H9 (cell line): Measurements from ENCODE around the gene RPS8. TPM values are rescaled to one million over a fixed set of nuclear protein-coding genes. Genes with fewer than 3 reads are reported as not detected.

Experiments used
- DNase-seq: peaks from one replicate; pipeline ENCODE4 v3.0.0-alpha.2; 2017
- H2AFZ ChIP-seq: one replicate; pipeline ENCODE4 v1.6.1; 2013; ENCODE audit warnings: mild to moderate bottlenecking, low read length, control low read depth, moderate library complexity
- H2AK5ac ChIP-seq: 2 replicates; pipeline ENCODE4 v1.6.1; 2013; ENCODE audit warnings: low read length, control low read depth, mixed read lengths; ENCODE audit not compliant: insufficient read length
- H2BK120ac ChIP-seq: one replicate; pipeline ENCODE4 v1.6.1; 2013; ENCODE audit warnings: low read depth, mild to moderate bottlenecking, low read length, control low read depth, inconsistent platforms; ENCODE audit not compliant: poor library complexity, severe bottlenecking
- H2BK12ac ChIP-seq: 2 replicates; pipeline ENCODE4 v1.6.1; 2013; ENCODE audit warnings: low read length, control low read depth, mixed read lengths, low read depth; ENCODE audit not compliant: insufficient read length
- H2BK15ac ChIP-seq: 2 replicates; pipeline ENCODE4 v1.6.1; 2013; ENCODE audit warnings: low read depth, low read length, control low read depth
- H2BK20ac ChIP-seq: one replicate; pipeline ENCODE4 v1.6.1; 2013; ENCODE audit warnings: low read depth, mild to moderate bottlenecking, low read length, control low read depth, inconsistent platforms; ENCODE audit not compliant: poor library complexity, severe bottlenecking
- H2BK5ac ChIP-seq: 2 replicates; pipeline ENCODE4 v1.6.1; 2013; ENCODE audit warnings: low read length, control low read depth, mixed read lengths; ENCODE audit not compliant: insufficient read length
- H3K14ac ChIP-seq: 2 replicates; pipeline ENCODE4 v1.6.1; 2013; ENCODE audit warnings: low read length, control low read depth; ENCODE audit not compliant: insufficient read depth
- H3K18ac ChIP-seq: 2 replicates; pipeline ENCODE4 v1.6.1; 2013; ENCODE audit warnings: low read depth, mild to moderate bottlenecking, mixed read lengths, low read length, control low read depth; ENCODE audit not compliant: insufficient read length
- H3K23ac ChIP-seq: 2 replicates; pipeline ENCODE4 v1.6.1; 2013; ENCODE audit warnings: low read length, control low read depth, mixed read lengths, low read depth; ENCODE audit not compliant: insufficient read length
- H3K23me2 ChIP-seq: 2 replicates; pipeline ENCODE4 v1.6.1; 2013; ENCODE audit warnings: low read depth, mild to moderate bottlenecking, mixed read lengths, low read length, control low read depth; ENCODE audit not compliant: insufficient read length, poor library complexity, severe bottlenecking
- H3K27ac ChIP-seq: 2 replicates; pipeline ENCODE4 v1.5.1; 2013; ENCODE audit warnings: low read length, control low read depth, mixed read lengths, low read depth; ENCODE audit not compliant: insufficient read length
- H3K27me3 ChIP-seq: 2 replicates; pipeline ENCODE4 v1.6.1; 2013; ENCODE audit warnings: low read length, control low read depth, inconsistent platforms; ENCODE audit not compliant: insufficient read depth
- H3K4ac ChIP-seq: 2 replicates; pipeline ENCODE4 v1.6.1; 2013; ENCODE audit warnings: low read depth, mild to moderate bottlenecking, control low read depth, inconsistent platforms, low read length, moderate library complexity
- H3K4me1 ChIP-seq: 2 replicates; pipeline ENCODE4 v1.6.1; 2013; ENCODE audit warnings: low read length, control low read depth, inconsistent platforms; ENCODE audit not compliant: insufficient read depth
- H3K4me2 ChIP-seq: 2 replicates; pipeline ENCODE4 v1.6.1; 2013; ENCODE audit warnings: low read length, control low read depth, mixed read lengths; ENCODE audit not compliant: insufficient read length, insufficient read depth
- H3K56ac ChIP-seq: 2 replicates; pipeline ENCODE4 v1.6.1; 2013; ENCODE audit warnings: low read depth, mild to moderate bottlenecking, mixed read lengths, low read length, control low read depth; ENCODE audit not compliant: insufficient read length
- H3K79me1 ChIP-seq: 2 replicates; pipeline ENCODE4 v1.6.1; 2013; ENCODE audit warnings: low read depth, mild to moderate bottlenecking, moderate library complexity, low read length, control low read depth, inconsistent platforms; ENCODE audit not compliant: insufficient read depth, poor library complexity, severe bottlenecking
- H3K79me2 ChIP-seq: 2 replicates; pipeline ENCODE4 v1.6.1; 2013; ENCODE audit warnings: low read length, control low read depth, inconsistent platforms; ENCODE audit not compliant: insufficient read depth
- H3K9ac ChIP-seq: 2 replicates; pipeline ENCODE4 v1.6.1; 2013; ENCODE audit warnings: low read length, control low read depth, mixed read lengths; ENCODE audit not compliant: insufficient read length; ENCODE audit errors: extremely low read depth
- H3K9me3 ChIP-seq: one replicate; pipeline ENCODE4 v1.6.1; 2013; ENCODE audit warnings: low read depth, low read length, inconsistent platforms; ENCODE audit not compliant: control insufficient read depth
- H3T11ph ChIP-seq: one replicate; pipeline ENCODE4 v1.6.1; 2013; ENCODE audit warnings: mild to moderate bottlenecking, low read length, control low read depth, inconsistent platforms
- H4K20me1 ChIP-seq: one replicate; pipeline ENCODE4 v1.6.1; 2013; ENCODE audit not compliant: control insufficient read depth, insufficient read length, insufficient read depth
- H4K5ac ChIP-seq: 2 replicates; pipeline ENCODE4 v1.6.1; 2013; ENCODE audit warnings: low read depth, mild to moderate bottlenecking, mixed read lengths, low read length, control low read depth; ENCODE audit not compliant: insufficient read length
- H4K8ac ChIP-seq: replicated peaks from 2 replicates; pipeline ENCODE4 v1.6.1; 2013; ENCODE audit warnings: low read length, control low read depth, mixed read lengths, low read depth; ENCODE audit not compliant: insufficient read length
- H4K91ac ChIP-seq: 2 replicates; pipeline ENCODE4 v1.6.1; 2013; ENCODE audit warnings: low read depth, mild to moderate bottlenecking, moderate library complexity, mixed read lengths, low read length, control low read depth; ENCODE audit not compliant: insufficient read length
- H3K27ac Mint-ChIP-seq, 3 experiments: 2 replicates in 2 of 3; 3 replicates in 1 of 3; pipeline ENCODE4 v1.8.0; 2020 to 2021; ENCODE audit warnings: mixed read lengths in 3 of 3, mild to moderate bottlenecking in 1 of 3, moderate library complexity in 1 of 3
- H3K27me3 Mint-ChIP-seq: 2 replicates; pipeline ENCODE4 v1.8.0; 2021; ENCODE audit warnings: low read depth, mild to moderate bottlenecking, moderate library complexity, mixed read lengths
- H3K36me3 Mint-ChIP-seq, 3 experiments: 2 replicates in 2 of 3; 3 replicates in 1 of 3; pipeline ENCODE4 v1.8.0; 2020 to 2021; ENCODE audit warnings: low read depth in 3 of 3, mixed read lengths in 3 of 3; ENCODE audit not compliant: insufficient read depth in 1 of 3
- H3K4me1 Mint-ChIP-seq, 2 experiments: 2 replicates each; pipeline ENCODE4 v1.8.0; 2020; ENCODE audit warnings: mixed read lengths in 2 of 2
- H3K4me3 Mint-ChIP-seq, 2 experiments: 2 replicates in 1 of 2; 3 replicates in 1 of 2; pipeline ENCODE4 v1.8.0; 2020 to 2021; ENCODE audit warnings: mild to moderate bottlenecking in 2 of 2, mixed read lengths in 2 of 2, moderate library complexity in 1 of 2
- H3K9me3 Mint-ChIP-seq, 2 experiments: 2 replicates in 1 of 2; 3 replicates in 1 of 2; pipeline ENCODE4 v1.8.0; 2020; ENCODE audit warnings: mild to moderate bottlenecking in 2 of 2, mixed read lengths in 2 of 2, moderate library complexity in 1 of 2
- WGBS: extraction: QIAGEN DNeasy Blood & Tissue Kit; methylation state at CpG from one replicate; pipeline ENCODE4 v1.1.7; 2013; ENCODE audit warnings: missing lambda C conversion rate, low lambda C conversion rate, mixed read lengths; ENCODE audit not compliant: insufficient read length; ENCODE audit errors: extremely low coverage; 5-methylcytosine and 5-hydroxymethylcytosine counted together
- total RNA-seq: library from RNA; stranded (reverse); gene quantifications from 2 replicates; pipeline ENCODE4 v1.2.1, GENCODE V29; 2021
- TF ChIP-seq, protein P1 (sequence below): fragments of 200-600 bp; sonication (generic); conservative IDR thresholded peaks from 3 replicates; pipeline ENCODE4 v1.8.0; 2021; ENCODE audit warnings: antibody characterized with exemption, mild to moderate bottlenecking

RPS8 gene
- total RNA-seq, 1 experiment from 2014 or later = 2,591 TPM

DNA sequence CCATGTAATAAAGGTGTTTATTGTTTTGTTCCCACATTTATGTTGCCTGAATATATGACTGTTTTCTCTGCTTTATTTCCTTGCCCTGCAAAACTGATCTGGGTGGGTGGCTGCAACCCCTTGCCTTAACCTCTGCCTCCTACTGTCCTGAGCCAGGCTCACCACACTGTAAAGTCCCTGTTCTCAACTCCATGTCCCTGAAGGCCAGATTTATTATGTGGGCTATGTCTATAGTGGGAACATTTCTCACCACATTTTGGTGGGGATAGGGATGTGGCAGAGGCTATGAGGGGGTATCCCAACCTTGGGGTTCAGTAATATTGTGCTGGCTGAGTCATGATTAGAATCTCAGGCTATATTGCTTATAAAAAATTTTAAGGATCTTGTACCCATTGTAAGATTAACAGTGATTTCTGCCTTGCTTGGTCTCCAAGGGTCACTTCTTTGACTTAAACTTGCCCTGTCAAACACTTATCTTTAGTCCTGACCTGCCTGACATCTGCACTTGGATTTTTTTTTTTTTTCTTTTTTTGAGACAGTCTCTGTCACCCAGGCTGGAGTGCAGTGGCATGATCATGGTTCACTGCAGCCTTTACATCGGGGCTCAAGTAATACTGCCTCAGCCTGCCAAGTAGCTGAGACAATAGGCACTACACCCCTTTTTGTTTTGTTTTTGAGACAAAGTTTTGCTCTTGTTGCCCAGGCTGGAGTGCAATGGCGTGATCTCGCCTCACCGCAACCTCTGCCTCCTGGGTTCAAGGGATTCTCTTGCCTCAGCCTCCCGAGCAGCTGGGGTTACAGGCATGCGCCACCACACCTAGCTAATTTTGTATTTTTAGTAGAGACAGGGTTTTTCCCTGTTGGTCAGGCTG lies 3.6 kb downstream of the RPS8 start:
- H3K4me1 Mint-ChIP-seq = peaks cover 27 to 30% of the 10 kb centered on the region in 2 experiments
- no peak overlapping the region for H3K23ac ChIP-seq
- no peak overlapping the region for H2BK5ac ChIP-seq
- no peak overlapping the region for H2BK120ac ChIP-seq
- no peak overlapping the region for H4K8ac ChIP-seq
- H3K27ac ChIP-seq = no peak overlapping the region
- no peaks in the 10 kb centered on the region for H3K27me3 ChIP-seq
- H2BK20ac ChIP-seq = no peak overlapping the region
- no peak overlapping the region for H2BK12ac ChIP-seq
- no peak overlapping the region for H3K14ac ChIP-seq
- no peak overlapping the region for H3K4ac ChIP-seq
- H2AFZ ChIP-seq = no peak overlapping the region
- peak overlapping the region in 2 of 3 experiments; percentile 85 to 93; a peak in 4 of 7 replicates for H3K27ac Mint-ChIP-seq
- H3K4me3 Mint-ChIP-seq = peak overlapping the region; percentile 63 to 81
- TF ChIP-seq, protein P1, sequence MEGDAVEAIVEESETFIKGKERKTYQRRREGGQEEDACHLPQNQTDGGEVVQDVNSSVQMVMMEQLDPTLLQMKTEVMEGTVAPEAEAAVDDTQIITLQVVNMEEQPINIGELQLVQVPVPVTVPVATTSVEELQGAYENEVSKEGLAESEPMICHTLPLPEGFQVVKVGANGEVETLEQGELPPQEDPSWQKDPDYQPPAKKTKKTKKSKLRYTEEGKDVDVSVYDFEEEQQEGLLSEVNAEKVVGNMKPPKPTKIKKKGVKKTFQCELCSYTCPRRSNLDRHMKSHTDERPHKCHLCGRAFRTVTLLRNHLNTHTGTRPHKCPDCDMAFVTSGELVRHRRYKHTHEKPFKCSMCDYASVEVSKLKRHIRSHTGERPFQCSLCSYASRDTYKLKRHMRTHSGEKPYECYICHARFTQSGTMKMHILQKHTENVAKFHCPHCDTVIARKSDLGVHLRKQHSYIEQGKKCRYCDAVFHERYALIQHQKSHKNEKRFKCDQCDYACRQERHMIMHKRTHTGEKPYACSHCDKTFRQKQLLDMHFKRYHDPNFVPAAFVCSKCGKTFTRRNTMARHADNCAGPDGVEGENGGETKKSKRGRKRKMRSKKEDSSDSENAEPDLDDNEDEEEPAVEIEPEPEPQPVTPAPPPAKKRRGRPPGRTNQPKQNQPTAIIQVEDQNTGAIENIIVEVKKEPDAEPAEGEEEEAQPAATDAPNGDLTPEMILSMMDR = no peak
- no peak overlapping the region for H3K18ac ChIP-seq
- WGBS = no CpG with 5 or more reads among the region's 6 CpGs
- no peaks in the 10 kb centered on the region for H3K4me1 ChIP-seq
- H2BK15ac ChIP-seq = no peak overlapping the region
- H4K5ac ChIP-seq = no peak overlapping the region
- peaks cover 2% of the 10 kb centered on the region for H3K79me1 ChIP-seq
- no peak overlapping the region for H3K4me2 ChIP-seq
- no peak overlapping the region for H3K56ac ChIP-seq
- no peak overlapping the region for H2AK5ac ChIP-seq
- no peak overlapping the region for H3T11ph ChIP-seq
- DNase-seq = no peak
- H3K27me3 Mint-ChIP-seq = peaks cover 1% of the 10 kb centered on the region; the same call in 1 of the 2 replicates
- no peak overlapping the region for H4K91ac ChIP-seq
- no peaks in the 10 kb centered on the region for H3K9me3 ChIP-seq
- H3K9ac ChIP-seq = no peak overlapping the region
- 0 out of 5 replicates have a peak, but pooled peaks cover 0 to 4% of the 10 kb centered on the region in 2 experiments for H3K9me3 Mint-ChIP-seq
- peaks cover 4% of the 10 kb centered on the region for H4K20me1 ChIP-seq
- peaks cover 11% of the 10 kb centered on the region for H3K23me2 ChIP-seq
- H3K36me3 Mint-ChIP-seq = peaks cover 33 to 68% (median 52%) of the 10 kb centered on the region in 3 experiments
- H3K79me2 ChIP-seq = peaks cover 17% of the 10 kb centered on the region; the same call in 1 of the 2 replicates
